ENCODE results near the gene TPO.
"Not testable (repeated sequence)": the region's sequence is repeated elsewhere in the genome, so short reads cannot be mapped to it uniquely, and the experiment has no call there.

The TPO gene

DNA sequence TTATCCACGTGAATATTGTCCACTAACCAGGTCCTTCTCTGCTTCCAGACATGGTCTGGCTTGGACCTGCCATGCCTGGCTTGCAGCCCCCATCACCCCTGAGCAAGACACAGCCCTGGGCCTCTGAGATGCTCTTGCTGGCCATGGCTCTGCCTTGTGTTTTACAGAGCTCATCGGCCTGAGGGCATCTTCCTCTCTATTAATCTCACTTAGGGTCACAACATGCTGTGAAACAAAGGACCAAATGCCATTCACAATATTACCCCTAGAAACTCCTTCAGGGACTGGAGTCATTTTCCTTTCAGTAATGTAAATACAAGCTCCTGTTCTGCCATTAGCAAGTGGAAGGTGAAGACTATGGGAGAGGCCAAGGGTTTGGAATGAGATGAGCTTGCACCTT, 6.8 kb upstream of the TPO start:
- no peak for DNase-seq

DNA sequence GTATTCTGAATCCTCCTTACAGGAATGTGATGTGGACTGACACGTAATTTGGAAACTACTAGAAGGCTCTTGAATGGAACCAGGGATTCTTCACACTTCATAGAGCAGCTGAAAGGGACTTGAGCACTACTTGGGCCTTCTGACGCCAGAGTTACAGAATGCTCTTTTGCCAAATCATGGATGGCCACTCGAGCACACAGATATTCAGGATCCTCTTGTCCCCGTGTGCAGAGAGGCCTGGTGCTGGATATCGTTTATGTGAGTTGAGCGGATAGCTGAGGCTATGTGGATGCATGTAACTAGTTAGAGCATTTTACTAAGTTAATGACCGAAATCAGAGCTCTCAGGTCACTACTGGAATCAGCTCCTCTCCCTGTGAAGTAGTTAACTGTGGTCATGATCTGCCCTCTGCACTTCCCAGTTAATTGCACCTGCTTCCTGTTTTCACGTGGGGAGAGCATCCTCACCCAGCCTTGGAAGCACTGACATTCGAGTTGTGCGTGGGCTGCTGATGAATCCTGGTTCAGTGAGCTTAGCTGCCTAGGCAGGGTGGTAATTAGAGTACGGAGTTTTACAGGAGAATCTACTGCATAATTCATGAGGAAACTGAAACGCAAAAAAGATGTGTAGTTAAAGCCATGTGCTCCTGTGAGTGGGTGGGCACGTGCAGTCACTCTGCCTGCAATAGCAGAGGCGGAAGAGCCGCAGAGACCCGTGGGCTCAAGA, 5.2 kb upstream of the TPO start:
- DNase-seq = no peak

DNA sequence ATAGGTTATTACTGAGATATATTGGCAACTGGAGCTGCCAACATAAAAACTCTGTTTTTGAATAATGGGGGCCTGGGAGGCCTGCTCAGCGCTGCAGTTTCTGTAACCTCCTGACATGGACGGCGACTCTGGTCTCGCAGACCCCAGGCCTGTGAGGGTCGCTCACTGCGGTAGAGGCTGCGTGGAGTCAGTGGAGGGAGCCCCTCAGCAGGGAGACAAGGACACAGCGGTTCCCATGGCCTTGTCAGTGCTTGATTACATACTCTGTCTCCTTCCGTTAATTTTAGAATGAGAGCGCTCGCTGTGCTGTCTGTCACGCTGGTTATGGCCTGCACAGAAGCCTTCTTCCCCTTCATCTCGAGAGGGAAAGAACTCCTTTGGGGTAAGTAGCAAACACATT, 858 bp downstream of the TPO start:
- no peak for DNase-seq

DNA sequence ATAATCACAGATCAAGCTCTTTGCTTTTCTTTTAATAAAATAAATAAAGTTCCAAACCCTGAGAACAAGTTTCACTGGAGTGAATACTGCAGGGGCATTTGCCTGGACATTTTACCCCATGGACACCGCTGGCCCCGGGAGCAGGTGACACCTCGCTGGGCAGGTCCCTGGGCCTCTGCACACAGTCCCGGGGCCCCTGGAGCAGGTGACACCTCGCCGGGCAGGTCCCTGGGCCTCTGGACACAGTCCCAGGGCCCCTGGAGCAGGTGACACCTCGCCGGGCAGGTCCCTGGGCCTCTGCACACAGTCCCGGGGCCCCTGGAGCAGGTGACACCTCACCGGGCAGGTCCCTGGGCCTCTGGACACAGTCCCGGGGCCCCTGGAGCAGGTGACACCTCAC, 1.6 kb downstream of the TPO start:
- not testable (repeated sequence) for DNase-seq

DNA sequence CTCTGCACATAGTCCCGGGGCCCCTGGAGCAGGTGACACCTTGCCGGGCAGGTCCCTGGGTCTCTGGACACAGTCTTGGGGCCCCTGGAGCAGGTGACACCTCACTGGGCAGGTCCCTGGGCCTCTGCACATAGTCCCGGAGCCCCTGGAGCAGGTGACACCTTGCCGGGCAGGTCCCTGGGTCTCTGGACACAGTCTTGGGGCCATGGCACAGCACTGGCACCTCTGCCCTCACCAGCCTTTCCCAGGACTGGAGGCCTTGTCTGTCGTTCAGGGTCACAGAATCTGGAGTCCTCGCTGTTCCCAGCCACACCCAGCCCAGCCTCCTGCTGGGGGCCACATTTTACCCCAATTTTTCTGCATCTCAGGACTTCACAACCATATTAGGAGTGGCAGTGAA, 2.2 kb downstream of the TPO start:
- DNase-seq = no peak

DNA sequence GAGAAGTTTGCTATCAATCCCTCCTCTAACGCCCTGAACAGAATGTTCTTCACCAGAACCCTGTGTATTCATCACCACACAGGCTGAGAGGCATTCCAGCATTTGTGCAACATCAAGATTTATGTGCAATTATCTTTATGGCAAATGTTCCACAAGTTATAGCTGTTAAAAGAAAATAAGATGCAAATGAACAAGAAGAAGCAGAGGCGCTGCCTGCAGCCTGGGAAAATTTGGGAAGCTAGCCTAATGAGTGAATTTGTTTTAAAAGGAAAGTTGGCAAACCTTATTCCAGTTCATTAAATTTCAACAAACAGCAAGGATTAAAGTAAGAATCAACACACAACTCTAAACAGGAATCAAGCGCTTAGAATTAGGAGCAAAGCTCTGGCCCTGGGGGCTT, 5.3 kb downstream of the TPO start:
- DNase-seq = no peak

DNA sequence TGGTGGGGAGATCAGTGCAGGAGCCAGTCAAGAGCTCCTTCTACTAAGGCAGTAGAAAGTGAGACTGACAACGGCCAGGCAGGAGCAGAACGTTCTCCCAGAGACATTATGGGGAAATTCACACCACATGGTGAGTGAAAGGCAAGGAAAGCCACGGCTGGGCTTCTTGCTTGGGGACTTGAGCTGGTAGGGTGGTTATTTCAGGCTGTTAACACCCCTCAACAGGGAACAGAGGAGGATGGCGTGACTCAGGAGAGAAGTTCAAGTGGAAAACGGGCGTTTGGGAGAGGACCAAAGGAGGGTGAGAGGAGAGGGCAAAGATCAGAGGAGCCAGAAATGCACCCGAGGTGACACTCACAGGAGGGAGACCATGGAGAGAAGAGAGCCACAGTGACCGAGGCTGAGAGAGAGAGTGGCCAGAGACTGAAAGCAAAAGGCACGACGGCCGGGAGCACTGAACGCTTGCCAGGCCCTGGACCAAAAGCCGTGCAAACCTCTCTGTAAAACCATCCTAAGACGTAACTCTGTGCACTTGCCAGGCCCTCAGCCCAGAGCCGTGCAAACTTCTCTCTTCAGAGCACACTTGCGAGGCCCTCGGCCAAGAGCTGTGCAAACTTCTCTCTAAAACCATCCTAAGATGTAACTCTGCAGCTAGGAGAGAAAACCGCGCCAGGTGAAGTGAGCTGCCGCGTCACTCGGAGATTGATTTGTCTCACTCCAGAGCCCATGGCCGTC, 7.7 kb downstream of the TPO start:
- no peak for DNase-seq

DNA sequence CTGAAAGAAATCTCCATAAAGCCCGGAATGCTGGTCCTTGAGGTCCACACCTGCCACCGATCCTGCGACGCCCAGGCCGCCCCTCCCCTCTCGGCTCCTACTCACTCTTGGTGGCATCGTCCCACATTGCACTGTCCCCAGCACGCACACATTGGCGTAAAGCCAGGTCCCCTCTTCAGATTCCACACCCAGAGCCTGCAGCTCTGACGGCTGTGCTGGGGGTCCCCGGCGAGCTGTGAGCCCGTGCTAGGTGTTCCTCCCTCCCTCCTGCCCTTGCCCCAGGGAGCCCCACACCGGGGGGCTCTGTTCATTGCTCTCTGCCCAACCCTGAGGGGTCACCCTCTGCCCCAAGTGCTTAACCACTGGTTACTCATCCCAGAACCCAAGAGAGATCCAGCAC, 8.5 kb downstream of the TPO start:
- DNase-seq = no peak

DNA sequence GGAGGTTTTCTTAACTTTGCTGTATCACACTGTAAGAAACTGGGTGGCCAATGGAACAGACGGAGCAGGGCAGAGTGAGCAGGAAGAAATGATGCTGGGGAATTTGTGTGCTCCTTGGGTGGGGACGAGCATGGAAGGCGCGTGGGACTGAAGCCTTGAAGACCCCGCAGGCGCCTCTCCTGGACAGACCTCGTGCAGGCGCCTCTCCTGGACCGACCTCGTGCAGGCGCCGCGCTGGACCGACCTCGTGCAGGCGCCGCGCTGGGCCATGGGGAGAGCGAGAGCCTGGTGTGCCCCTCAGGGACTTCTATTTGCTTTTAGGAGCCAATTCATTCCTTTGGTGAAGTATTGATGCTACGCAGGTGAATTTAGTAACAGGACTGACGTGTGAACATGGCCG, 8.9 kb downstream of the TPO start:
- DNase-seq = no peak

DNA sequence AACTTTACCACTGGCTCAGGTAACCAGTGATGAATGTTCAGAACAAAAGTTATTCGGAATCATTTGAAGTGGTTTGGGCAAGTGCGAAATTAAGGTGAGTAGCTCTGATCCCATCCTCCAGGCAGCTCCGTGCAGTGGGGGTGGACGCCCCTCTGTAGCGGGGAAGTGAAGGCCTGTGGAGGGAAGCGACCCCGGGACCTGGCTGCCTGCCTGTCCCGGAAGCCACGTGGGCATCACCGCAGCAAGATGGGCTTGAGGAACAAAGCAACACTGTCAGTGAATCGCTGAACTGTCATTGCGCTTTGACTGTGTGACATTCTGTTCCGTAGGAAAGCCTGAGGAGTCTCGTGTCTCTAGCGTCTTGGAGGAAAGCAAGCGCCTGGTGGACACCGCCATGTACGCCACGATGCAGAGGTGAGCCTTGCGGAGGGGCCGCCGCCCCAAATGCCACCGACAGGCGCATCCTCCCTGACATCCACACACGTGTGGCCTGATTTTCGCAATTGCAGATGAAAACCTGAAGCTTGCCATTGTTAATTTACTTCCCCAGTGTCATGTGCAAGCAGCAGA, 9.5 kb downstream of the TPO start:
- no peak for DNase-seq

DNA sequence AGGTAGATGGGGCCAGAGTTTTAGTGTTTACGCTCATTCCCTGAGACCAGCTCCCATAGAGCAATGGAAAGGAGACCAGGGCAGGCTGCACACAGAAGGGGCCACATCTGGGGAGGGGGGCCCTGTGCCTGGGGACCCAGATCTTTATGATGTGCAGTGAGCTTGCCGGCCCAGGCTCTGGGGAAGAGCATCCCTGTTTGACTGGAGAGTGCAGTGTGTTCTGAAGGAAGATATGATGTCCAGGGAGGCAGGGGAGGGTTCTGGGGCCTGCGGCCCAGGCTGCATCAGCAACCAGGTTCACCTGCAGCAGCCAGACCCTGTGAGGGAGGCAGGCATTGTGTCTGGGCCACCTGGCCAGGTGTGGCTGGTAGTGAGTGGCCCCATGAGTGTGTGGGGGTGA, 13.8 kb downstream of the TPO start:
- no peak for DNase-seq

DNA sequence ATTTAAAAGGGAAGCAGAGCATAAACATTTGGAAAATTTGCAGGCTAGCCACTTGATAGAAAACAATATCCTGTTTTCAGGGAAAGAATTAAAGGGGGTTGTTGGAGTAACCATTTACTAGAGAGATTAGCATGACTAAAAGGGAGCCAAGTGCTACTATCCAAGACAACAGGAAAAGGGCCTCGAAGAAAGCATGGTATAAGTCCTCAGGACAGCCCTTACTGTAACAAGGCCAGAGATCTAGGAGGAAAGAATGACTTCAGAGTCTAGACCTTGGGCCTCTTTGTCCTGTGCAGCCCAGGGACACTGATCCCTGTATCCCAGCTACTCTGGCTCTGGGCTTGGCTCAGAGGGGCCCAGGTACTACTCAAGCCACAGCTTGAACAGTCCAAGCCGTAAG, 16.6 kb downstream of the TPO start:
- no peak for DNase-seq

DNA sequence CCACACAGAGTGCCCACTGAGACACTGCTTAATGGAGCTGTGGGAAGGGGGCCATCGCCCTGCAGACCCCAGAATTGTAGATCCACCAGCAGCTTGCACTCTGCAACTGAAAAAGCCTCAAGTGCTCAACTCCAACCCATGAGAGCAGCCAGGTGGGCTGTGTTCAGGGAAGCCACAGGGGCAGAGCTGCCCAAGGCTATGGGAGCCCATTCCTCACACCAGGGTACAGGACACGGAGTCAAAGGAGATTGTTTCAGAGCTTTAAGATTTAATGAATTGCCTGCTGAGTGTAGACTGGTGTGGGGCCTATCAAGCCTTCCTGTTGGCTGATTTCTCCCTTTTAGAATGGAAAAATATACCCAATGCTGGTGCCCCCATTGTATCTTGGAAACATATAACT, 17.2 kb downstream of the TPO start:
- no peak for DNase-seq

DNA sequence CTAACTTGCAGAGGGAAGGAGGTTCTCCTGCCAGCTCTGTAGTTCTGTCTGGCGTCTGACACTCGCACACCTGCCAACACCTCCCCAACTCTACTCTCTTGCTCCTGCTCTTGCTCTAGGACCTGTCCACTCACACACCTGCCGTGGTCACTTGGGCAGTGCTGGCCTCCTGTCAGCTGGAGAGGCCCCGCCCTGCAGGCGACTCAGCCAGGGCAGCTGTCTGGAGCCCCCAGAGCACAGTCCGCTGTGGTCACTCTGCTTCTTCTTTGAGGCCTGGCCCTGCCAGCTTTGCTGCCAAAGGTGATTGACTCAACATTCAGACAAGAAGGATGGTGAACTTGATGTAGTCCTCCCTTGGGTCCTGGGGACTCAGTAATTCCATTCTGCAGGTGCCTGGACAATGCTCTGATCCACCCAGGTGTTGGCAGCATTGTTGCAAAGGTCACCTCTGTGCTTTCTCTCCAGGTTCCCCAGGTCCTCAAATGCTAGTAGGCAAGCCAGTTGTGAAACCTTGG, 18.7 kb downstream of the TPO start:
- no peak for DNase-seq

DNA sequence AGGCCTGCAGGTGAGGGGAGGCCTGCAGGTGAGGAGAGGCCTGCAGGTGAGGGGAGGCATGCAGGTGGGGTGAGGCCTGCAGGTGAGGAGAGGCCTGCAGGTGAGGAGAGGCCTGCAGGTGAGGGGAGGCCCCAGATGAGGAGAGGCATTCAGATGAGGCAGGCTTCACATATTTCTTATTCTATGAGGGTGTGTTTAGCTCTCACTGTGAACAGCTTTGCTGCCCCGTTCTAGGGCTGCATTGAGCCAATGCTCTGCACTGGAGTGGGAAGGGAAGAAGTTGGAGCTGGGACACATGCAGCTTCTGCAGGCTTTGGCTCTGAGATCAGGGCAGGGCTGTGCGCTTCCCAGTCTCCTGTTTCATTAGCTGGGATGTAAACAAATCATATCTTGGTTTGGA, 19.5 kb downstream of the TPO start:
- no peak for DNase-seq

DNA sequence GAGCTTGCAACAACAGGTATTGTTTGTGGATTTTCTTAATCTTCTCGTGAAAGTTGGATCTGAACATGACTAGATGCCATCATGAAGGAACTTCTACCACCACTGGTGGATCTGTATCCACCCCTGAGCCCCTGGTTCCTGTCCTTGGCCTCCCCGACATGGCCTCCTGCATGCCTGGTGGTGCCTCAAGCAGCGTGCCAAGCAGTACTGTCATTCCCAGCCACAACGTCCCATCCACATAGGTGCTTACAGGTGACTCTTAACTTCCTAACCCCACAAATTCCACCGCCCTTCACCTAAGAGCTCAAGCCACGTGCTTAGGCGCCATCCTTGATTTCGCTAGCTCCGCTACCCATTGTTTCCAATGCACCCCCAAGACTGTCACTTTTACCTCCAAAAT, 23.1 kb downstream of the TPO start:
- no peak for DNase-seq

DNA sequence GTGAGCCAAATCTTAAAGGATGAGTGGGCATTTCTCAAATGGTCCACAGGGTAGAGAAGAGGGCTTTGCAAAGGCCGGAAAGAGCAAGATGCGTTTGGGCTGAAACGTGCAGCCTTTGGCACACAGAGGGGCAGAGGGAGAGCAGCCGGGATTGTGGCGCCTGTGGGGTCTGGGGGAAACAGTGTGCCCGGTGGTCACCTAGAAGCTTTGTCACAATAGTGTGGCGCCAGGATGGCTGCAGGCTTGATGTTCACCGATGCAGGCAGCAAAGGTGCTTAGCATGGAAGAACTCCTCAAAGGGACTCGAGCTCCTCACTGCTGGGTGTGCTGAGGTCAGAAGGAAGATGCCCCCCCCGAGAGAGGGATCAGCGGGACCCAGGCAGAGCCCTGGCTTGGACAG, 23.8 kb downstream of the TPO start:
- DNase-seq = no peak

DNA sequence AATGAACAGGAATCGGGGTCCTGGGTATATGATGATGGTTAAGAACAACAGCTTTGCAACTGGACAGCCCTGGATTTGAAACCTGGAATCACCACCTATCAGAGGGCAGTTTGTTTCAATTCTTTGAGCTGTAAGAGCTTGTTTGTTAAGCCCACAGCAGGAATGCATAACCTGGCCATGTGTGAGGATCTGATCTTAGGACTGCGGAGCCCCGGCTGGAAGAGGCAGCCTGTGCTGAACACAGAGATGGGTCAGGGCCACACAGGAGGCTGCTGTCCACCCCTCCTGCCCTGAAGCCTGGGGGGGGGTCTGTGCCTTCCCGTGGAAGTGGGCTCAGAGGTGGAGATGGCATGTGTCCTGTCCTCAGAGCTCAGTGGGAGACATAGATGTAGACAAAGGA, 24.3 kb downstream of the TPO start:
- DNase-seq = no peak

DNA sequence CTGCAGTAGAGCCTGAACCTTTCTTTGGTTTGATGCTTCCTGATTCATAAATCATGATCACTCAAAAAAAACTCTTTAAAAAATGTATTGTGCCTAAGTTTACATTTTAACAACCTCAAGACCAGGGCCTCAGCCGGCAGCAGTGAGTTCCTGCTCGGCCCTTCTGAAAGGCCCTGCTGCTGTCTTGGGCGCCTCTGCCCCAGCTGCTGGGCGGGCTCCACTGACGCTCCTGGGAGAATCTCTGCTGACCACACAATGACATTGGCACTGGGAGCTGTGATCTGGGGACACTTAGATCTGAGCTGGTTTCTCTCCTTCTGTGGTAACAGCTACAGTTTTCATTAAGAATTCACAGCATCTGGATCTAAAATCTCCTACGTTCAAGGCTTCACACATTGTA, 25.7 kb downstream of the TPO start:
- DNase-seq = no peak

DNA sequence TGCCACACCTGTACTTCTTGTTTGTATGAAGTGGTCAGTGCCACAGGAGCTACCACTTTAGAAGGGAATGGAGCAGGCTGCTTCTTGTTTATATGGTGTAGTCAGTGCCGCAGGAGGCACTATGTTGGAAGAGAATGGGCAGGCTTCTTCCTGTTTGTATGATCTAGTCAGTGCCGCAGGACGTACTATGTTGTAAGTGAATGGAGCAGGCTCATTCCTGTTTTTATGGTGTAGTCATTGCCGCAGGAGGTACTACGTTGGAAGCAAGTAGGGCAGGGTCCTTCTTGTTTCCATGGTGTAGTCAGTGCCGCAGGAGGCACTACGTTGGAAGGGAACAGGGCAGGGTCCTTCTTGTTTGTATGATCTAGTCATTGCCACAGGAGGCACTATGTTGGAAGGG, 27.3 kb downstream of the TPO start:
- no peak for DNase-seq

DNA sequence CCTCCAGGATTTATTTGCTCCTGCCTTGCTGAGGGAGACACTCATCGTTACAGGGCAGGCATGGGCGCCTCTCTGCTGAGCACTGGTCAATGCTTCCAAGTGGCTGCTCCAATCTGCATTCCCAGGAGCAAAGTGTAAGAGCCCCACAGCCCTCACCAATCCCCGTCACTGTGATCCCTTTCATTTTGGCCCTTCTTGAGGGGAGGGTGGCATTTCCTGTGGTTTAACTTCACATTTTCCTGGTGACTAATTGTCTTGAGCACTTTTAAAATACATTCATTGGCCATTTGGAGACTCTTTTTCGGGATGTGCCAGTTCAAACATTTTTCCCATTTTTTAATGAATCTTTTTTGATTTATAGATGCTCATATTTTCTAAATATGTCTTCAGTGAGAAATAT, 33.0 kb downstream of the TPO start:
- no peak for DNase-seq

DNA sequence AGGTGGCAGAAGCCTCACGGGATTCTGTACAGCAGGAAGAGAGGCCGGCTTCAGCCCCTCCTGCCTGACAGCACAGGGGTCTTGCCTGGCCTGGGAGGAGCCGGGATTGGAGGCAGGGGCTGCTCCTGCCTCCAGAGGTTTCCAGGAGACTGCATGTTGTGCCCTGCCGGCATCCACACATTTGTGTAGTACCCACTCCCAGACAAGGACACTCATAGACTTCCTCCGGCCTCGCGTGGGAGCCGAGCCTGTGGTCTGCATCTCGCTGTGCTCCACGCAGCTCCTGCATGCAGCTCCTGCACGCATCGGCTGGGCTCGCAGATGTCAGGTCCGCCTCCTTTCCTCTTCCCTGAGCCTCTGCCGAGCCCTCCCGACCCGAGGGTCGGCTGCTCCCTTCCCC, 34.7 kb downstream of the TPO start:
- DNase-seq = no peak

DNA sequence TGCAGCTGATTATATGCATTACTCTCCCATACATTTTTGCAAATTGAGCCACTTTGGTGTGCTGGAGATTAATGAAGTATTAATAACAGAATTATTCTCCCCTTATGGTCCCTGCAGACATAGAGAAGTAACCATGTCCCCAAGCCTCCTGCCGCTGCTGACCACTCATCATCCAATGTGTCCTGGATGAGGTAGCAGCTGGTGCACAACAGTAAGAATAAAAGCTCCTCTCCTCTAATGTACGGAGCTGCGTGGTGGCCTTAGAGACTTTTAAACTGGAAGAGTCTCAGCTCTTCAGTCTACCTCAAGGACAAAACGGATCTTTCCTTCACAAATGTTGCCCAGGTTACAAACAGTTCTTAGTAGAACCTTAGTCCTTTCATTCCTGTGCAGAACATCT, 37.7 kb downstream of the TPO start:
- DNase-seq = no peak

DNA sequence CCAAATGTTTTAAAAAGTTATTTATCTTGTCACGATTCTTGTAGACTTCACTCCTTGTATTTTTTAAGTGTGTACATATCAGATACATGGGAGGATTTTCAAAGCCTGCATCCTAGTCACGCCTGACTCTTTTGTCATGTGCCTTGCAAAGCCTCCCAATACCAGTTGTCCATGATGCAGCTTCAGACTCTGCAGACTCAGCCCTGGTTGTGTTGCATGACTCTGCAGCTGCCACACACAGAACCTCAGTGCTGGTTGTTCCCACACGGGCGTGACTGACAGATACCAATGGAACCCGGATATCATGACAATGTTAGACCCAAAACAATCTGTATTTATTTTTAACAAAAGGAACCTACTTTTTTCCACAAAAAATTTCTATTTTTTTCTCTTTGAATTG, 38.2 kb downstream of the TPO start:
- DNase-seq = no peak

DNA sequence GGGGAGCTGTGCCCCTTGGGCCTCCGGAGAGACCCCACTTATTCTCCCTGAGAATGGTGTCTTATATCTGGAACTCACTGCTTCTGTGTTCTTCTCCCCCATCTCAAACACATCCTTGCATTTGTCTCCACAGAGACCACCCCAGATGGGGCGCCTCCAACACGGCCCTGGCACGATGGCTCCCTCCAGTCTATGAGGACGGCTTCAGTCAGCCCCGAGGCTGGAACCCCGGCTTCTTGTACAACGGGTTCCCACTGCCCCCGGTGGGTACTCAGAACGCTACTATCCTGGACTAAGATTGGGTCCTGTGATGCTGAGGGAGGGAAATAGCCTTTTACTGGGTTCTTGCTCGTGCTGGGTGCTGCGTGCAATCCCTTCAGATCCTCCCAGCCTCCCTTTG, 40.3 kb downstream of the TPO start:
- DNase-seq = no peak
